ENCODE measurements around the gene MAN1A2.
A peak's percentile ranks its signal among the peaks of the same experiment; 100 is the strongest.

MAN1A2 gene

GRCh38 chr1:117362986-117363385 is 4.3 kb upstream of the MAN1A2 start:
- no peak for DNase-seq

GRCh38 chr1:117363571-117364048 is 3.6 kb upstream of the MAN1A2 start:
- DNase-seq, result no peak

- no peak for DNase-seq
Observed at GRCh38 chr1:117364240-117364639, 3.0 kb upstream of the MAN1A2 start.

- DNase-seq, result no peak
Observed at GRCh38 chr1:117365350-117366176, 1.7 kb upstream of the MAN1A2 start.

- peak; percentile 82 for DNase-seq
Observed at GRCh38 chr1:117366177-117367045, 838 bp upstream of the MAN1A2 start.

- DNase-seq, result no peak
Observed at GRCh38 chr1:117368116-117369108, 1.2 kb downstream of the MAN1A2 start.

- DNase-seq, result no peak
Observed at GRCh38 chr1:117370071-117370470, 2.8 kb downstream of the MAN1A2 start.

GRCh38 chr1:117370509-117370908 is 3.3 kb downstream of the MAN1A2 start:
- no peak for DNase-seq

GRCh38 chr1:117371441-117372151 is 4.3 kb downstream of the MAN1A2 start:
- DNase-seq, result no peak

- no peak for DNase-seq
Observed at GRCh38 chr1:117372863-117373412, 5.7 kb downstream of the MAN1A2 start.

- no peak for DNase-seq
Observed at GRCh38 chr1:117373932-117374331, 6.7 kb downstream of the MAN1A2 start.

GRCh38 chr1:117375327-117375726 is 8.1 kb downstream of the MAN1A2 start:
- no peak for DNase-seq

- no peak for DNase-seq
Observed at GRCh38 chr1:117387060-117387633, 19.9 kb downstream of the MAN1A2 start.

GRCh38 chr1:117388328-117388727 is 21.1 kb downstream of the MAN1A2 start:
- DNase-seq, result no peak

GRCh38 chr1:117389284-117389683 is 22.0 kb downstream of the MAN1A2 start:
- DNase-seq, result no peak

GRCh38 chr1:117389779-117390178 is 22.5 kb downstream of the MAN1A2 start:
- no peak for DNase-seq

GRCh38 chr1:117392771-117393170 is 25.5 kb downstream of the MAN1A2 start:
- no peak for DNase-seq

GRCh38 chr1:117396074-117396473 is 28.8 kb downstream of the MAN1A2 start:
- no peak for DNase-seq

- DNase-seq, result no peak
Observed at GRCh38 chr1:117396636-117397035, 29.4 kb downstream of the MAN1A2 start.

- no peak for DNase-seq
Observed at GRCh38 chr1:117398957-117399356, 31.7 kb downstream of the MAN1A2 start.

GRCh38 chr1:117401761-117402160 is 34.5 kb downstream of the MAN1A2 start:
- no peak for DNase-seq
